PC-9 (cell line): ENCODE data around the gene JAK1. TPM values are rescaled to one million over a fixed set of nuclear protein-coding genes. Genes with fewer than 3 reads are reported as not detected.

Experiments used
- BruUV-seq: library from RNA; stranded (reverse); fragments of 400-500 nt; replicated peaks from 2 replicates; lab custom pipeline; 2021; lab: Mats Ljungman, UMichigan
- CTCF ChIA-PET: fragments of 300-600 bp; sonication (Branson Sonifier 250); formaldehyde crosslinking; loops from one replicate; lab custom pipeline; 2022; ENCODE audit warnings: antibody characterized with exemption; lab: Charles Lee
- POLR2A ChIA-PET: fragments of 300-600 bp; sonication (Branson Sonifier 250); formaldehyde crosslinking; loops from one replicate; lab custom pipeline; 2022; ENCODE audit warnings: antibody characterized with exemption; ENCODE audit not compliant: unreplicated experiment; lab: Charles Lee
- DNase-seq, 2 experiments: peaks; one replicate each; pipeline versions ENCODE4 v3.0.0 to v3.0.0-alpha.2; 2015 to 2022; ENCODE audit warnings: mixed read lengths in 1 of 2
- H2AFZ ChIP-seq: fragments of 200-600 bp; sonication (generic); 2 replicates; pipeline ENCODE4 v1.8.1; 2017; ENCODE audit warnings: antibody characterized with exemption
- H3F3A ChIP-seq: fragments of 200-600 bp; sonication (generic); 2 replicates; pipeline ENCODE4 v1.8.1; 2017; ENCODE audit warnings: antibody characterized with exemption, mild to moderate bottlenecking, low read depth; ENCODE audit not compliant: insufficient read depth
- H3K27ac ChIP-seq: fragments of 200-600 bp; sonication (generic); 2 replicates; pipeline ENCODE4 v1.6.1; 2016; ENCODE audit warnings: mixed run types
- H3K27me3 ChIP-seq: fragments of 200-600 bp; sonication (generic); 2 replicates; pipeline ENCODE4 v1.6.1; 2016; ENCODE audit warnings: low read depth, mixed run types; ENCODE audit not compliant: insufficient read depth
- H3K36me3 ChIP-seq: fragments of 200-600 bp; sonication (generic); 2 replicates; pipeline ENCODE4 v1.6.1; 2016; ENCODE audit warnings: low read depth, mixed run types
- H3K4me1 ChIP-seq: fragments of 200-600 bp; sonication (generic); replicated peaks from 2 replicates; pipeline ENCODE4 v1.6.1; 2016; ENCODE audit warnings: mixed run types; ENCODE audit not compliant: insufficient read depth
- H3K4me2 ChIP-seq: fragments of 200-600 bp; sonication (generic); 2 replicates; pipeline ENCODE4 v1.6.1; 2017; ENCODE audit warnings: mixed run types
- H3K4me3 ChIP-seq: fragments of 200-600 bp; sonication (generic); 2 replicates; pipeline ENCODE4 v1.6.1; 2016; ENCODE audit warnings: mixed run types
- H3K79me2 ChIP-seq: fragments of 200-600 bp; sonication (generic); 2 replicates; pipeline ENCODE4 v1.6.1; 2017; ENCODE audit warnings: low read depth, mixed run types
- H3K9me2 ChIP-seq: fragments of 200-600 bp; sonication (generic); 2 replicates; pipeline ENCODE4 v1.8.1; 2017; ENCODE audit warnings: mild to moderate bottlenecking; ENCODE audit not compliant: insufficient read depth
- H3K9me3 ChIP-seq: fragments of 200-600 bp; sonication (generic); 2 replicates; pipeline ENCODE4 v1.8.1; 2016; ENCODE audit warnings: low read depth; ENCODE audit not compliant: insufficient read depth
- H4K20me1 ChIP-seq: fragments of 200-600 bp; sonication (generic); 2 replicates; pipeline ENCODE4 v1.8.1; 2017; ENCODE audit not compliant: insufficient read depth
- EZH2 ChIP-seq: fragments of 200-600 bp; sonication (generic); IDR thresholded peaks from 2 replicates; pipeline ENCODE4 v1.8.0; 2017; ENCODE audit warnings: antibody characterized with exemption, low read depth
- intact Hi-C: fragments of 100-400 bp; cut with micrococcal nuclease; formaldehyde crosslinking; loops from one replicate; pipeline ENCODE4 v1.10.0; 2022; ENCODE audit not compliant: unreplicated experiment
- total RNA-seq: library from RNA; stranded (reverse); gene quantifications from 2 replicates; pipeline ENCODE4 v1.2.3, GENCODE V29; 2021
- TF ChIP-seq, protein P1 (sequence below): fragments of 200-600 bp; sonication (generic); conservative IDR thresholded peaks from 2 replicates; pipeline ENCODE4 v1.6.1; 2017; ENCODE audit warnings: mixed run types, antibody characterized with exemption, mild to moderate bottlenecking, moderate library complexity

The JAK1 gene
- total RNA-seq, 1 experiment from 2014 or later, result 88.5 TPM

DNA sequence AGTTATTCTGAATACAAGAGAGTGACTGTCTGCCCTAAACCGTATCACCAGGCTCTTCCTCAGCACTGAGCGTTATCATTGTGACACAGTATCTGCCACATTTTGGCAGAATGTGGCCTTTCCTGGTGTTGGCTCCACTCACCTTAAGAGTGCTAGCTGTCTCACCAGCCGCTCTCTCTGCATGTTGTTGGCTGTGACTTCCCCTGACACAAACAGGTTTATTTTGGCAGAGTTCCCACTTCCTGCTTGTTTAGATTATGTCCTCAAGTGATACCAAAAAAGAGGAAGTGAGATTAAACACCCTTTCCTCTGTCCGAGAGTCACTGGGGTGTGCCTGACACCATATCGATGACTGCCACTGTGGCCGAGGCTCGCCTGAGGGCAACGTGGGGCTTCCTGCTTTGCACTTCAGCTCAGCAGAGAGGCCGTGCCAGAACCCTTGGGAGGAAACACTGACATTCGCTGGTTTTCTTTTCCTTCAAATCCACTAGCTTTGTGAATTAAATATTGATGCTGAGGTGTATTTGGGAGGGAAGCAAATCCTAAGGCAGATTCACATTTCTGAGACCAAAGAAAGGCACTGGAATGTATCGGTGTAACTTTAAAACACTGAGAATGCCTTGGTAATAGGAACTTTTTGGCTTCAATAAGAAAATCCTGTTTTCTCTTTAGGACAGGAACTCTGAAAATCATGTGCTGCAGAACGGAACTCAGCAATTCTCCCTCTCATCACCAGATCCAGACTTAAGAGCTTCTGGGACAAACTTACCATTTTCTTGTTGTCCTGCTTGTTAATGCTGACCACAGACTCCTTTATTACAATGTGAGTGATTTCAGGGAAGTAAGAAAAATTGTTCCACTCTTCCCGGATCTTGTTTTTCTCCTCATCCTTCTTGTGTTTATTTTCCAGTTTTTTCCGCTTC is 102.1 kb downstream of the JAK1 start:
- BruUV-seq, result no TSS peak
- Histone ChIP-seq H3K27me3 (no peaks in the 10 kb centered on the region), H3K36me3 (peaks cover 13% of the 10 kb centered on the region; the same call in 1 of the 2 replicates), H4K20me1 (no peaks in the 10 kb centered on the region), H3K79me2 (no peaks in the 10 kb centered on the region), H3K4me3 (no peak overlapping the region), H3K9me2 (no peaks in the 10 kb centered on the region), H3K9me3 (no peaks in the 10 kb centered on the region), H3K4me2 (no peak overlapping the region), H3K27ac (peak overlapping the region; percentile 59), H2AFZ (no peak overlapping the region), H3K4me1 (peaks cover 6% of the 10 kb centered on the region; the same call in 1 of the 2 replicates), H3F3A (peaks cover 7% of the 10 kb centered on the region)
- POLR2A ChIA-PET, result interaction anchor here (0.6 kb wide), 1 partner anchor 1166 kb away, joined by 3 read pairs; no protein-coding TSS in a partner anchor
- CTCF ChIA-PET, result no interaction called here
- no peak for TF ChIP-seq EZH2
- TF ChIP-seq, protein P1, sequence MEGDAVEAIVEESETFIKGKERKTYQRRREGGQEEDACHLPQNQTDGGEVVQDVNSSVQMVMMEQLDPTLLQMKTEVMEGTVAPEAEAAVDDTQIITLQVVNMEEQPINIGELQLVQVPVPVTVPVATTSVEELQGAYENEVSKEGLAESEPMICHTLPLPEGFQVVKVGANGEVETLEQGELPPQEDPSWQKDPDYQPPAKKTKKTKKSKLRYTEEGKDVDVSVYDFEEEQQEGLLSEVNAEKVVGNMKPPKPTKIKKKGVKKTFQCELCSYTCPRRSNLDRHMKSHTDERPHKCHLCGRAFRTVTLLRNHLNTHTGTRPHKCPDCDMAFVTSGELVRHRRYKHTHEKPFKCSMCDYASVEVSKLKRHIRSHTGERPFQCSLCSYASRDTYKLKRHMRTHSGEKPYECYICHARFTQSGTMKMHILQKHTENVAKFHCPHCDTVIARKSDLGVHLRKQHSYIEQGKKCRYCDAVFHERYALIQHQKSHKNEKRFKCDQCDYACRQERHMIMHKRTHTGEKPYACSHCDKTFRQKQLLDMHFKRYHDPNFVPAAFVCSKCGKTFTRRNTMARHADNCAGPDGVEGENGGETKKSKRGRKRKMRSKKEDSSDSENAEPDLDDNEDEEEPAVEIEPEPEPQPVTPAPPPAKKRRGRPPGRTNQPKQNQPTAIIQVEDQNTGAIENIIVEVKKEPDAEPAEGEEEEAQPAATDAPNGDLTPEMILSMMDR, result no peak
- intact Hi-C loops, result loop anchor here (5.0 to 10.0 kb wide), 3 partner anchors 103 to 823 kb away; partner anchors contain the start of gene JAK1
- peak in 1 of 2 experiments; percentile 84 for DNase-seq

DNA sequence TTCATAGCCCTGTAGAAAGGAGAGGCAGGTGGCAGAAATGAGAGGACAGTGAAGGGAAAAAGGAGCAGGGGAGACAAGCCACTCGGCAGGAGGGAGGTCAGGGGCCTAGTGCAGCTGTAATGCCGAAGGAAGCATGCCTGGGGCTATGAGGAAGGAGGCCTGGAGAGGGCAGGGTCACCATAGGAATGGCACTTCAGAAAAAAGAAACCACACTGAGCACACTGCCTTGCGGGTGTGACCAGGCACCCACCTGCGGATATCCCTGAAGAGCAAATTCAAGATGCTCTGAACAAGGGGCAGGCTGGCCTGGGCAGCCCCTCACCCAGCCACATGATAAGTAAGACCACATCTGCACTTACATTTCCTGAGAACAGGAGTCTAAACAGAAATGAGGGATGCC is 104.7 kb downstream of the JAK1 start:
- H3K27me3 ChIP-seq, result no peaks in the 10 kb centered on the region
- no peaks in the 10 kb centered on the region for H3K79me2 ChIP-seq
- intact Hi-C loops, result loop anchor here (2.0 to 10.0 kb wide), 4 partner anchors 106 to 826 kb away; partner anchors contain the start of gene JAK1
- ChIA-PET CTCF (interaction anchor here (0.8 kb wide), 2 partner anchors 105 to 159 kb away, joined by 4 to 5 read pairs; no protein-coding TSS in a partner anchor), POLR2A (no interaction called here)
- no peak overlapping the region for H3K27ac ChIP-seq
- H3F3A ChIP-seq, result peaks cover 7% of the 10 kb centered on the region
- H3K4me2 ChIP-seq, result no peak overlapping the region
- DNase-seq, result peak in 1 of 2 experiments; percentile 47
- no peak overlapping the region for H2AFZ ChIP-seq
- TF ChIP-seq, protein P1, result no peak
- no peak for TF ChIP-seq EZH2
- no peaks in the 10 kb centered on the region for H4K20me1 ChIP-seq
- peaks cover 7% of the 10 kb centered on the region for H3K36me3 ChIP-seq
- no peaks in the 10 kb centered on the region for H3K9me2 ChIP-seq
- peaks cover 6% of the 10 kb centered on the region; the same call in 1 of the 2 replicates for H3K4me1 ChIP-seq
- H3K9me3 ChIP-seq, result no peaks in the 10 kb centered on the region
- BruUV-seq, result no TSS peak
- H3K4me3 ChIP-seq, result no peak overlapping the region

DNA sequence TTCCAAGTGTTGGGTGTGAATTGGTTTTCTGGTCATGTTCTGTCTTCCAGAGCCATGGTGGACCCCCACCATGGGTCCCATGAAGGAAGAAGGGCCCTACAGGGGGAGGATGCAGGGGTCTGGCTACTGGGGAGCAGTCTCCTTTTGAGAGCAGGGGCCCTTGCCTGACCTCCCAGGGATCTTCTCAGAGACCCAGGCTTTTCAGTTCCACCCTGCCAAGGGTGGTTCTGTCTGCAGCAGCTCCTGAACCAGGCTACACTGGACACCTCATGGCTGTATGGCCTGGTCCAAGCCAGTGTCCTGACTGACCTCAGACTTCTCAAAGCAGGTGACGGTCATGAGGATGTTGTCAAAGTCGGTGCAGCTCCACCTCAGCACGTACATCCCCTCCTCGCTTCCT is 109.0 kb downstream of the JAK1 start:
- H3K79me2 ChIP-seq, result no peaks in the 10 kb centered on the region
- H2AFZ ChIP-seq, result no peak overlapping the region
- BruUV-seq, result no TSS peak
- DNase-seq, result no peak
- no peak overlapping the region for H3K4me3 ChIP-seq
- H3K9me2 ChIP-seq, result no peaks in the 10 kb centered on the region
- intact Hi-C loops, result no loop called here
- ChIA-PET CTCF (no interaction called here), POLR2A (no interaction called here)
- no peaks in the 10 kb centered on the region; the same call in none of the 2 replicates for H3K36me3 ChIP-seq
- H3K27ac ChIP-seq, result no peak overlapping the region
- no peak for TF ChIP-seq EZH2
- TF ChIP-seq, protein P1, result no peak
- no peaks in the 10 kb centered on the region for H3K9me3 ChIP-seq
- no peak overlapping the region for H3K4me2 ChIP-seq
- H3F3A ChIP-seq, result no peaks in the 10 kb centered on the region
- no peaks in the 10 kb centered on the region for H3K27me3 ChIP-seq
- no peaks in the 10 kb centered on the region for H4K20me1 ChIP-seq
- H3K4me1 ChIP-seq, result no peaks in the 10 kb centered on the region
